HEK293T (cell line): ENCODE measurements around the gene SPATA4.

Experiments used
- CTCF ChIA-PET: fragments of 350-600 bp; formaldehyde crosslinking; extraction: SDS; loops from one replicate; lab custom pipeline; 2021; ENCODE audit warnings: antibody characterized with exemption, inconsistent platforms; lab: Yijun Ruan, JAX
- POLR2A ChIA-PET: fragments of 350-600 bp; formaldehyde crosslinking; extraction: SDS; loops from one replicate; lab custom pipeline; 2020; ENCODE audit warnings: antibody characterized with exemption, inconsistent platforms; lab: Yijun Ruan, JAX
- DNase-seq: peaks from one replicate; pipeline ENCODE4 v3.0.0; 2012; ENCODE audit warnings: mixed read lengths; ENCODE audit errors: extremely low spot score
- ARNT ChIP-seq: fragments of 450-650 bp; IDR thresholded peaks from 2 replicates; pipeline ENCODE4 v1.6.1; 2017; ENCODE audit warnings: mild to moderate bottlenecking
- BHLHE40 ChIP-seq: fragments of 450-650 bp; IDR thresholded peaks from 2 replicates; pipeline ENCODE4 v1.6.1; 2016; ENCODE audit warnings: mild to moderate bottlenecking, moderate library complexity, borderline replicate concordance
- CTBP1 ChIP-seq: fragments of 450-650 bp; IDR thresholded peaks from 2 replicates; pipeline ENCODE4 v1.6.1; 2016; ENCODE audit warnings: borderline replicate concordance
- ELF4 ChIP-seq: fragments of 450-650 bp; IDR thresholded peaks from 2 replicates; pipeline ENCODE4 v1.6.1; 2017; ENCODE audit warnings: antibody characterized with exemption
- FOXA1 ChIP-seq: fragments of 450-650 bp; IDR thresholded peaks from 2 replicates; pipeline ENCODE4 v1.6.1; 2016; ENCODE audit warnings: mild to moderate bottlenecking
- FOXK2 ChIP-seq: fragments of 450-650 bp; IDR thresholded peaks from 2 replicates; pipeline ENCODE4 v1.6.1; 2016; ENCODE audit warnings: mild to moderate bottlenecking
- FOXM1 ChIP-seq: fragments of 450-650 bp; IDR thresholded peaks from 2 replicates; pipeline ENCODE4 v1.6.1; 2017; ENCODE audit warnings: mild to moderate bottlenecking, borderline replicate concordance
- HDGF ChIP-seq: fragments of 450-650 bp; IDR thresholded peaks from 2 replicates; pipeline ENCODE4 v1.6.1; 2017; ENCODE audit warnings: antibody characterized with exemption, borderline replicate concordance
- L3MBTL2 ChIP-seq: fragments of 450-650 bp; conservative IDR thresholded peaks from 2 replicates; pipeline ENCODE4 v1.6.1; 2016; ENCODE audit warnings: mild to moderate bottlenecking
- LEF1 ChIP-seq: fragments of 450-650 bp; IDR thresholded peaks from 2 replicates; pipeline ENCODE4 v1.6.1; 2017; ENCODE audit warnings: mild to moderate bottlenecking, borderline replicate concordance
- NFRKB ChIP-seq: fragments of 450-650 bp; IDR thresholded peaks from 2 replicates; pipeline ENCODE4 v1.6.1; 2016; ENCODE audit warnings: mild to moderate bottlenecking, moderate library complexity
- PKNOX1 ChIP-seq: fragments of 450-650 bp; IDR thresholded peaks from 2 replicates; pipeline ENCODE4 v1.6.1; 2016
- SP1 ChIP-seq: fragments of 450-650 bp; IDR thresholded peaks from 2 replicates; pipeline ENCODE4 v1.6.1; 2017
- SUZ12 ChIP-seq: fragments of 450-650 bp; IDR thresholded peaks from 2 replicates; pipeline ENCODE4 v1.6.1; 2016; ENCODE audit warnings: mild to moderate bottlenecking
- TARDBP ChIP-seq: fragments of 450-650 bp; IDR thresholded peaks from 2 replicates; pipeline ENCODE4 v1.6.1; 2016
- ZNF384 ChIP-seq: fragments of 450-650 bp; IDR thresholded peaks from 2 replicates; pipeline ENCODE4 v1.6.1; 2016

SPATA4 gene

GRCh38 chr4:176153124-176153523 lies 42.3 kb downstream of the SPATA4 start:
- ChIA-PET POLR2A (no interaction called here), CTCF (no interaction called here)
- TF ChIP-seq L3MBTL2, result no peak
- no peak for TF ChIP-seq ELF4
- no peak for TF ChIP-seq LEF1
- no peak for TF ChIP-seq FOXA1
- no peak for TF ChIP-seq FOXM1
- TF ChIP-seq NFRKB, result no peak
- TF ChIP-seq TARDBP, result no peak
- TF ChIP-seq ZNF384, result no peak
- no peak for TF ChIP-seq SUZ12
- TF ChIP-seq FOXK2, result no peak
- no peak for TF ChIP-seq BHLHE40
- no peak for TF ChIP-seq PKNOX1
- TF ChIP-seq SP1, result no peak
- DNase-seq, result no peak

DNA sequence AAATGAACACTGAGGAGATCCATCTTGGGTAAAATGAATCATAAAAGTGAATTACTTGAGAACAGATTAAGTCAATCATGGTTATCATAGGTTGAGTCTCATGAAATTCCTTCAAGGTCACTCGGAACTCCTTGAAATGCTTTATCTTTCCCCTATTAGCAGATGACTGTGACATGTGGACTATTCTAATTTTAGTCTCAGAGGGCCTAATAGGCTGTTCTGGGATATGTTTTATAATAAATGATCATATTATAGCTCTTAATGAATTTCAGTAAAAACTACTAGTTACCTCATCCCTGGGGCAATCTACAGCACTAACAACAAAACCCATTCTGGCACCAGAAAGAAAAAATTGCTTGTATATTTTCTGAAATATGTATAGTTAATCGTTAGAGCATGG lies 44.7 kb downstream of the SPATA4 start:
- TF ChIP-seq PKNOX1 (no peak), BHLHE40 (no peak), LEF1 (no peak), SP1 (no peak), ELF4 (no peak), CTBP1 (no peak), FOXA1 (no peak), SUZ12 (no peak)
- POLR2A ChIA-PET, result no interaction called here

DNA sequence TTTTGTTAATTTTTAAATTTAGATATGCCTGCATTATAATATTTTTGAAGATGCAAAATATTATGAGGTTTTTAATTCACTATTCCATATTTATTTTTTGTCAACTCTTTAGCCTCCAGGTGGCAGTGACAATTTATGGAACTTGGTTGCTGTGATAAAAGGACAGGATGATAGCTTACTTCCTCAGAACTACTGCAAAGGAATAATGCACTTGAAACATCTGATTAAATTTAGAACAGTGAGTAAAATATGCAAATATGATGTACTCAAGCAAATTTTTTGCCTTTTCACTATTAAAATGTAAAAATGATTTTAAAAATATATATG lies 45.1 kb downstream of the SPATA4 start:
- no peak for DNase-seq
- CTCF ChIA-PET, result interaction anchor here (0.8 to 1.9 kb wide), 5 partner anchors 126 to 191 kb away, joined by 3 to 7 read pairs (median 4); no protein-coding TSS in a partner anchor
- POLR2A ChIA-PET, result no interaction called here
- no peak for TF ChIP-seq SP1
- TF ChIP-seq SUZ12, result no peak
- no peak for TF ChIP-seq FOXM1
- no peak for TF ChIP-seq PKNOX1
- no peak for TF ChIP-seq FOXA1
- no peak for TF ChIP-seq FOXK2
- TF ChIP-seq LEF1, result no peak
- no peak for TF ChIP-seq BHLHE40
- TF ChIP-seq ZNF384, result no peak
- TF ChIP-seq ARNT, result no peak

More for the DNA sequence above, 44.7 kb downstream of the SPATA4 start:
- no peak for DNase-seq
- CTCF ChIA-PET, result interaction anchor here (0.8 to 1.9 kb wide), 5 partner anchors 125 to 191 kb away, joined by 3 to 7 read pairs (median 4); no protein-coding TSS in a partner anchor

- POLR2A ChIA-PET, result no interaction called here
- DNase-seq, result no peak
- TF ChIP-seq ZNF384, result no peak
- no peak for TF ChIP-seq ELF4
- TF ChIP-seq HDGF, result no peak
- no peak for TF ChIP-seq LEF1
- no peak for TF ChIP-seq TARDBP
- CTCF ChIA-PET, result interaction anchor here (0.8 to 1.9 kb wide), 4 partner anchors 128 to 192 kb away, joined by 3 to 7 read pairs (median 4); no protein-coding TSS in a partner anchor
Observed at GRCh38 chr4:176149680-176150355, 45.6 kb downstream of the SPATA4 start.

DNA sequence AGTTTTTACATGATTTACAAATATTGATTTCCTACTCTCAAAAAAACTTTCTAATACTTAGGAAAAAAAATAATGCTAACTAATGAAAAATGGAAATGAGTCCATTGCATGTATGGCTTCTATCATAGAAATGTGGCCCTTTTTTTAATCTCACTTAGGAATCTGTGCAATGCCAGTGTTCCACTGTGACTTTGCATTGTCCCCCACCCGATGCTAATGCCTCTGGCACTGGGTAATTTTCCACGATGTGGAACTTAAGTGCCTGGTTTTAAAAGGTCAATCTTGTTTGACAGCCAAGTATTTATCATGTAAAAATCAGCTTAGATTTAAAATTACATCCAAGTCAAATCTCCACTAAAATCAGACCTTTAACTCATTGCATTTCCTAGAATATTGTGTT lies 53.1 kb downstream of the SPATA4 start:
- DNase-seq, result no peak
- CTCF ChIA-PET, result no interaction called here
- TF ChIP-seq FOXA1, result no peak
- no peak for TF ChIP-seq HDGF
- TF ChIP-seq ELF4, result no peak
- TF ChIP-seq SP1, result no peak
- TF ChIP-seq TARDBP, result no peak
- no peak for TF ChIP-seq ARNT
- TF ChIP-seq FOXK2, result no peak
- TF ChIP-seq L3MBTL2, result no peak
- no peak for TF ChIP-seq SUZ12
- TF ChIP-seq NFRKB, result no peak
- TF ChIP-seq BHLHE40, result no peak
- TF ChIP-seq LEF1, result no peak
- no peak for TF ChIP-seq CTBP1
- no peak for TF ChIP-seq PKNOX1
- POLR2A ChIA-PET, result no interaction called here

GRCh38 chr4:176139518-176139917 lies 55.9 kb downstream of the SPATA4 start:
- CTCF ChIA-PET, result interaction anchor here (0.6 kb wide), 1 partner anchor 16 kb away, joined by 7 read pairs; no protein-coding TSS in a partner anchor

More at GRCh38 chr4:176139518-176139917, 55.9 kb downstream of the SPATA4 start:
- DNase-seq, result no peak
- no peak for TF ChIP-seq PKNOX1
- TF ChIP-seq FOXK2, result no peak
- TF ChIP-seq ELF4, result no peak
- no peak for TF ChIP-seq TARDBP
- no peak for TF ChIP-seq ARNT
- TF ChIP-seq HDGF, result no peak
- no peak for TF ChIP-seq NFRKB
- TF ChIP-seq FOXM1, result no peak
- no peak for TF ChIP-seq BHLHE40
- no peak for TF ChIP-seq SUZ12
- TF ChIP-seq CTBP1, result no peak
- POLR2A ChIA-PET, result no interaction called here
